ENCODE results near the gene NF2. TPM values are rescaled to one million over a fixed set of nuclear protein-coding genes. Genes with fewer than 3 reads are reported as not detected.

NF2 gene
- total RNA-seq, 2 experiments from 2014 or later, result 41.3 to 43.4 TPM

DNA sequence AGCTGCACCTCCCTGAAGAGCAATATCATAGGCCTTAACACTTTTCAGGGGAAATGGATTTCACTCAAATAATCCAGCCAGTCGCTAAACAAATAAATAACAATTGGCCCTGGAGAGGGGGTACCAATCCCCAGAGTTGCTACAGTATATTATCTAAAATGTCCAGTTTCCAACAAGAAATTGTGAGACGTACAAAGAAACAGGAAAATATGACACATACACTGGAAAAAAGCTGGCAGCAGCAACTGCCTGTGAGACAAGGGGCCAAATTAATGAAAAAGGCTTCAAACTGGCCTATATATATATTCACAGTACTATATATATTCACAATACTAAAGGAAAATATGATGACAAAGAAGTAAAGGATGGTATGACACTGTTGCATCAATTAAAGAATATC is 4.0 kb downstream of the NF2 start:
- ATAC-seq (ENCODE audit: low read depth) (no peak), DNase-seq (no peak)
- Mint-ChIP-seq H3K27me3 (no peaks in the 10 kb centered on the region), H3K4me1 (peaks cover 11% of the 10 kb centered on the region), H3K27ac (no peak overlapping the region), H3K36me3 (peaks cover 20% of the 10 kb centered on the region), H3K4me3 (no peak overlapping the region), H3K9me3 (no peaks in the 10 kb centered on the region)
- POLR2A ChIA-PET, result no interaction called here

DNA sequence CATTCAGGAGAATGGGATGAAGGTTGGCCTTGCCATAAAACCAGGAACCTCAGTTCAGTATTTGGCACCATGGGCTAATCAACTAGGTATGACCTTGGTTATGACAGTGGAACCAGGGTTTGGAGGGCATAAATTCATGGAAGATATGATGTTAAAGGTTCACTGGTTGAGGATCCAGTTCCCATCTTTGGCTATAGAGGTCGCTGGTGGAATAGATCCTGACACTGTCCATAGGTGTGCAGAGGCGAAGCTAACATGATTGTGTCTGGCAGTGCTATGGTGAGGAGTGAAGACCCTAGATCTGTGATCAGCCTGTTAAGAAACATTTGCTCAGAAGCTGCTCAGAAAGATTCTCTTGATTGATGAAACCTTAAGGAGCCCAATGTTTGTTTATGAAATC is 5.7 kb downstream of the NF2 start:
- no peak overlapping the region for H3K4me3 Mint-ChIP-seq
- POLR2A ChIA-PET, result no interaction called here
- peaks cover 7% of the 10 kb centered on the region for H3K4me1 Mint-ChIP-seq
- no peak overlapping the region for H3K27ac Mint-ChIP-seq
- DNase-seq (no peak), ATAC-seq (ENCODE audit: low read depth) (no peak)
- no peaks in the 10 kb centered on the region for H3K9me3 Mint-ChIP-seq
- no peaks in the 10 kb centered on the region for H3K27me3 Mint-ChIP-seq
- peaks cover 21% of the 10 kb centered on the region for H3K36me3 Mint-ChIP-seq

DNA sequence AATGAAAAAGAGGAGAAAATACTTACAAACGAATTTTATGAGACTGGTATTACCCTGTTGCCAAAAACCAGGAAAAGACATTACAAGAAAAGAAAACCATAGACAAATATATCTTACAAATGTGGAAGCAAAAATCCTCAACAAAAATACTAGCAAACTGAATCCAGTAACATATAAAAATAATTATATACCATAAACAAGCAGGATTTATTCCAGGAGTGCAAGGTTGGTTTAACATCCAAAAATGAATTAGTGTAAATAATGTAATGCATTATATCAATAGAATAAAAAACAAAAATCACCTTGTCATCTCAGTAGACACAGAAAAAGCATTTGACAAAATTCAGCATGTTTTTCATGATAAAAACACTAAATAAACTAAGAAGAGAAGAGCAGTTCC is 7.3 kb downstream of the NF2 start:
- Mint-ChIP-seq H3K9me3 (no peaks in the 10 kb centered on the region), H3K4me1 (peaks cover 8% of the 10 kb centered on the region), H3K36me3 (peaks cover 21% of the 10 kb centered on the region), H3K27ac (no peak overlapping the region), H3K4me3 (no peak overlapping the region), H3K27me3 (no peaks in the 10 kb centered on the region)
- DNase-seq, result no peak
- POLR2A ChIA-PET, result no interaction called here
- ATAC-seq (ENCODE audit: low read depth), result no peak

DNA sequence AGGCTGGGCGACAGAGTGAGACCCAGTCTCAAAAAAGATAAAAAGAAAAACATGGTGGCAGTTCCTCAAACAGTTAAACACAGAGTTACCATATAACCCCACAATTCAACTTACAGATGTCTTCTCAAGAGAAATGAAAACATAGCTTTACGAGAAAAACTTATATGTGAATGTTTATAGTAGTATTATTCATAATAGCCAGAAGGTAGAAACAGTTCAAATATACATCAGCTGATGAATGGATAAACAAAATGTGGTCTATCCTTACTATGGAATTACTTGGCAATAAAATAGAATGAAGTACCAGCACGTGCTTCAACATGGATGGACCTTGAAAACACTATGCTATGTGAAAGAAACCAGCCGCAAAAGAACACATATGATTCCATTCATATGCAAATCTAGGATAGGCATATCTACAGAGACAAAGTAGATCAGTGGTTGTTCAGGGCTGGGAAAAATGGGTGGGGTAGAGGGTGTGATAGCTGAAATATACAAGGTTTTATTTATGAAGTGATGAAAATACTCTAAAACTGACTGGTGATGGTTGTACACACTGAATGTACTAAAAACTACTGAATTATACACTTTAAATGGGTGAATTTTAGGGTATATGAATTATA is 12.4 kb downstream of the NF2 start:
- POLR2A ChIA-PET, result interaction anchor here (0.7 to 1.3 kb wide), 2 partner anchors 12 to 45 kb away, joined by 3 to 5 read pairs; no protein-coding TSS in a partner anchor
- Mint-ChIP-seq H3K4me3 (no peak overlapping the region), H3K27ac (no peak overlapping the region), H3K4me1 (peaks cover 16% of the 10 kb centered on the region), H3K27me3 (no peaks in the 10 kb centered on the region), H3K9me3 (no peaks in the 10 kb centered on the region), H3K36me3 (peaks cover 5% of the 10 kb centered on the region)
- DNase-seq, result no peak
- no peak for ATAC-seq (ENCODE audit: low read depth)

DNA sequence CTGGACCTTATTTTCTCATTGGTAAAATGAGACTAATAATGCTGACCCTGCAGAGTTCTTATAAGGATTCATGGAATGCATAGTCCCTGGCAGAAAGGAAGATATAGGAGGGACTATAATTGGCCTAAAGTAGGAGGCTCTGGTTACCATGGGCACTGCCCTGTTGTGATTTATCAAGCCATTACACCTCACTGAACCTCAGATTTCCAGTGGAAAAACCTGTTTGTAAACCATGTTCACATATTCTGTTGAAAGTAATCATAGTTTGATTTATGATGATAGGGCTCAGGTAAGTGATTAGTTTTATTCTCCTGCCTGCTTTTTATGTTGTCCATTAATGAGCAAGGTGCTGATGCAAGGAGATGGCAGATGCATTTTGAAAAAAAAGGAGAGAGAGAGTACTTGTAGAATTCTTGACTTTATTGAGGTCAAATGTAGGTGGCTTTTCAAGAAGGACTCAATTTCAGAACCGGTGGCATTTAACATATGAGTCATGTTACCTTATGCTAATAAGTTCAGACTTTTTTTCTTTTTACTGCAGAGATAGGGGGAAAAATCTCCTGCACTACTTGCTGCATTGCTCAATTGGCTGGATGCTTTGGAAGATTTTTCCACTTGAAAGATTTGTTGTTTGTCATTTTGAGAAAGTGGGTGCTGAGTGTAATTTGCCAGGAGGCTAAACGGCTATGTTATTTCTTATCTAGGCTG is 14.6 kb downstream of the NF2 start:
- DNase-seq (no peak), ATAC-seq (ENCODE audit: low read depth) (no peak)
- POLR2A ChIA-PET, result no interaction called here
- Mint-ChIP-seq H3K27me3 (no peaks in the 10 kb centered on the region), H3K4me3 (no peak overlapping the region), H3K36me3 (peaks cover 3% of the 10 kb centered on the region), H3K4me1 (peaks cover 21% of the 10 kb centered on the region), H3K27ac (no peak overlapping the region), H3K9me3 (no peaks in the 10 kb centered on the region)

DNA sequence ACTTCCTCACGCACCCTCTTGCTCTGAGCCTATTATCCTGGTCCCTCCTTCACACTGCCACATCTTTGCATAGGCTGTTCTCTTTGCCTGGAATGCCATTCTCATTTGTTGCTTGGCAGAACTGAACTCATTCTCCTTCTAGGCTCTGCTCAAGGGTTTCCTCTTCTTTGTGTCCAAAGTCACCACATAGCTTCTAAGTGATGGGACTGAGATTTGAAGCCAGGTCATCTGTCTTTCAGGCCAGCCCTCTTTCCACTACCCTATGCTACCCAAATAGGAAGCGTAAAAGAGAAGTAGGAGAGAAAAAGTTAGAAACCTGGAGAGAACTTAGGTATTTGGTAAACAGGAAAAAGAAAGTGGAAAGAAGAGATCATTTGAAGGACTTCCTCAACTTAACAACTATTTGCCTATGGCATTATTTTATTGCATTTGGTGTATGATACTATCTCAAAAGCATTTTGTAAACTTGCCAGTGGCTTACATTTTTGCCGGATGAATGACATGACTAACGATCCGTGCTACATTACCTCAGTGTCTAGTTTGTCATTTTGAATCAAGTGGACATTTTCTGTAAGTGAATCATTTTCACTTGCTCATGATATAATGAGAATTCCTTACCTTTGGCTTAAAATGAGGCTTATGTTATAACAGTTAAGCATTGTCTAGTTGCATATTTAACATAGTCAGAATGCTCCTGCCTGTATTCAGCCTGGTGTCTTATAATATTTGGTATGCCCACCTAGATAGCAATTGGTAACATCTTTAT is 18.5 kb downstream of the NF2 start:
- POLR2A ChIA-PET, result no interaction called here

DNA sequence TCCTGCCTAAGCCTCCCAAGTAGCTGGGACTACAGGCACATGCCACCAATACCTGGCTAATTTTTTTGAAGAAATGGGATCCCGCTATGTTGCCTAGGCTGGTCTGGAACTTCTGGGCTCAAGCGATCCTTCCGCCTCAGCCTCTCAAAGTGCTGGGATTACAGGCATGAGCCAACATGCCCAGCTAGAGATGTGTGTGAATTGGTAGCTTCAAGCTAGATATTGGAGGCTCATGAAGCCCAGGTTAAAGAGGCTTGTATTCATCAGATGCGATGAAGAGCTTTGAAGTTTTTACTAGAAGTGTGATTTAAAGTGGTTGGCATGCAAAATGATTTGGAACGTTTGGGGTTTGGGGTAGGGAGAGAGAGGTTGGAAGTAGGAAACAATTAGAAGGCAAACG is 19.6 kb downstream of the NF2 start:
- H3K36me3 Mint-ChIP-seq, result no peaks in the 10 kb centered on the region
- H3K27ac Mint-ChIP-seq, result peak overlapping the region; percentile 71
- DNase-seq (no peak), ATAC-seq (ENCODE audit: low read depth) (no peak)
- no peaks in the 10 kb centered on the region for H3K9me3 Mint-ChIP-seq
- H3K4me1 Mint-ChIP-seq, result peaks cover 37% of the 10 kb centered on the region
- POLR2A ChIA-PET, result interaction anchor here (0.7 kb wide), 1 partner anchor 19 kb away, joined by 3 read pairs; no protein-coding TSS in a partner anchor
- peak overlapping the region; percentile 64 for H3K4me3 Mint-ChIP-seq
- H3K27me3 Mint-ChIP-seq, result no peaks in the 10 kb centered on the region

More for the DNA sequence above, 18.5 kb downstream of the NF2 start:
- Mint-ChIP-seq H3K27me3 (no peaks in the 10 kb centered on the region), H3K4me3 (no peak overlapping the region), H3K4me1 (peaks cover 46% of the 10 kb centered on the region), H3K9me3 (no peaks in the 10 kb centered on the region), H3K36me3 (no peaks in the 10 kb centered on the region), H3K27ac (no peak overlapping the region)
- ATAC-seq (ENCODE audit: low read depth) (no peak), DNase-seq (no peak)

DNA sequence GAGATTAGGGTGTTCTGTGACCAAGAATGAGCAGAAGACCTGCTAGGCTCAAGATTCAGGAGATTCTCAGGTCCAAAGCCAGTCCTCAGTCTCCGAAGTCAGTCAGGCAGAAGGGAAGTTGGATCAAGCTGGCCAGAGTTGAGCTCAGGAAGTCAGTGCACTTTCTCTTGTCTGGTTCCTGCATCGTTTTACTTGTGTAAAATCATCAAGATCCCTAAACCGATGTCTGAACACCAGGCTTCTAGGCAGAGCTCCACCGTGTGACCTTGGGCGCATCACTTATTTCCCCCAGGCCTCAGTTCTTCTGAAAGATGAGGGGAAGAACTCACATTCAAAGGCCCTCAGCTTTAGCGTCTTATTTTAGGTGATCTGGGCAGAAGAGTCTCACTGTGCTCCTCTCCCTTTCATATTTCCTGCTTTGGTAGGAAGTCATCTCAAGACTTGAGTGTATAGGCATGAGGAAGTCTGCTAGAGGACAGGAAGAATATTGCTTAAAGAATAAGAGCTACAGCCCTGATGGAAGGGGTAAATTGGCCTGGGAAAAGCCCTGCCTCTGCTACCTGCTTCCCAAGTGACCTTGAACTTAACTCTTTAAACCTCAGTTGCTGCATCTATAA is 20.2 kb downstream of the NF2 start:
- POLR2A ChIA-PET, result interaction anchor here (0.7 kb wide), 1 partner anchor 19 kb away, joined by 3 read pairs; no protein-coding TSS in a partner anchor
- DNase-seq, result no peak
- no peaks in the 10 kb centered on the region for H3K27me3 Mint-ChIP-seq
- peaks cover 36% of the 10 kb centered on the region for H3K4me1 Mint-ChIP-seq
- no peaks in the 10 kb centered on the region for H3K36me3 Mint-ChIP-seq
- H3K9me3 Mint-ChIP-seq, result no peaks in the 10 kb centered on the region
- peak; percentile 49 for ATAC-seq (ENCODE audit: low read depth)
- H3K27ac Mint-ChIP-seq, result peak overlapping the region; percentile 71
- peak overlapping the region; percentile 64 for H3K4me3 Mint-ChIP-seq

DNA sequence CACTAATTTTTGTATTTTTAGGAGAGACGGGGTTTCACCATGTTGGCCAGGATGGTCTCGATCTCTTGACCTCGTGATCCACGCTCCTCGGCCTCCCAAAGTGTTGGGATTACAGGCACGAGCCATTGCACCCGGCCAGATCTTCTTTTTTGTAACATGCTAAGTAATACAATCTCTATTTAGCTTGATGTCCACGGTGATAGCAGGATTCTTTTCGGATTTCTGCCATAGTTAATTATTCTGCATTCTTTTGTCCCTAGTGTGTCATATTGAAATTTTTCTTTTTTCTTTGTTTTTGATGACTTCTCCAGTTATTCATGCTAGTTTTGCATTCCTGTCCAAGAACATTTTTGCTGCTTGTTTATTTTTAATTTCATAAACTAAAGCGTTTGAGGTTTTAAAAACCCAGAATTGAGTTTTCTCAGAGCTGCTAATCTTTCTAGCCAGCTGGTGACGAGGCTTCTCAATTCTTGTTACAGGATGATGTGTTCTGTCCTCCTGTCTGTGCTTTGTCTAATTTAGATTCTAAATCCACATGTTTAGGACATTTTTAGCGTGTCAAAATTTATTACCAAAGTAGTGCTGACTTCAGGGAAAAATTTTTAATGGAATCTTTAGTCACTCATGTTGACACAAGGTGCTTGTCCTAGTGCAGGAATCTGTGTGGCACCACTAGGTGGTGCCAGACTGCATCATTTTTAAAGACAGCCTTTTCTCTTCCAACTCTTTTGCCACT is 21.8 kb downstream of the NF2 start:
- Mint-ChIP-seq H3K4me1 (peaks cover 41% of the 10 kb centered on the region), H3K4me3 (no peak overlapping the region), H3K9me3 (no peaks in the 10 kb centered on the region), H3K27me3 (no peaks in the 10 kb centered on the region), H3K27ac (peak overlapping the region; percentile 19), H3K36me3 (no peaks in the 10 kb centered on the region)
- ATAC-seq (ENCODE audit: low read depth), result no peak
- POLR2A ChIA-PET, result no interaction called here
- no peak for DNase-seq

DNA sequence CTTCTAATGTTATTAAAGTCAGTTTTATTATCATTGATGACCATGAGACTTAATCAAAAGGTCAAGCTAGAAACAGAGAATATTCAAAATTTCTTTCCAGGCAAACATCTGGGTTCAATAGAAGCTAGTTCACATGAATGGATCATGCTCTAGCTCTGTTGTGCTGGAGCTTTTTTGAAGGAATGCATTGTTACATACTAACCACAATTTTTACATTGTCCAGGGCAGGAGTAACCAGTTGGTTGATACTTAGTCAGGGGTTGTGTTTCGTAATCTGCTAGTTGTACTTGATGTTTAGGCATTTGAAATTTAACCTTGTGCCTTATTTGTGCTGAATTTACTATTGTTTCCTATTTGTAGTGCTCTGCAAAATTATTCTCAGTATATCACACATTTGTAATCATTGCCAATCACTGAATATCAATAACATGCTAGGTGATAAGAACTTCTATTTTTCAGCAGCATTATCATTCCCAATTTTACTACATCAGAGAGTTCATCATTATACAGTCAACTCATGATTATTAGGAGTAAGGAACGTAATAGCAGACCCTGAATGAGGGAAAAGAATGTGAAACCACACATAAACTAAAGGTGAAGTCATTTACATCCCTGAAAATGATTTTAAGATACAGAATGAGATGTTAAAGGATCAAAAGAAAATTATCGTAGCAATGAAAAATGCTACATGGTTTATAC is 23.2 kb downstream of the NF2 start:
- Mint-ChIP-seq H3K4me3 (no peak overlapping the region), H3K27me3 (no peaks in the 10 kb centered on the region)

DNA sequence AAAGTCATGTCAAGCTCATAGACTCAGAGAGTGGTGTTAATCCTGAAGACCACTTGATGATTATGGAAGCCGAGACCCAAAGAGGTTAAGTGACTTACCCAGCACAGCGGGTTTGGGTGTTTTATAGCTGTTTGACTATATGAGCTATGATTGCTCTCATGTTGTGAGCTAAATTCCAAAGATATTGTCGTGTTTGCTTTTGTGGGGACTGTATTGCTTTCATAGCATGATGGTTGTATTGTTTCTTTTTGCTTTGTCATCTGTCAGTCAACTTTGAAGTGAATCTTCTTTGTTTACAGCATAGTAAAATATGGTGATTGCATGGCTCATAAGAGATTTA is 23.7 kb downstream of the NF2 start:
- Mint-ChIP-seq H3K9me3 (no peaks in the 10 kb centered on the region), H3K4me3 (no peak overlapping the region), H3K4me1 (peaks cover 38% of the 10 kb centered on the region), H3K27me3 (no peaks in the 10 kb centered on the region), H3K36me3 (peaks cover 3% of the 10 kb centered on the region), H3K27ac (no peak overlapping the region)
- ATAC-seq (ENCODE audit: low read depth) (no peak), DNase-seq (no peak)
- POLR2A ChIA-PET, result no interaction called here

More for the DNA sequence above, 23.2 kb downstream of the NF2 start:
- Mint-ChIP-seq H3K36me3 (peaks cover under 1% of the 10 kb centered on the region), H3K9me3 (no peaks in the 10 kb centered on the region), H3K27ac (no peak overlapping the region), H3K4me1 (peaks cover 40% of the 10 kb centered on the region)
- DNase-seq (no peak), ATAC-seq (ENCODE audit: low read depth) (no peak)
- POLR2A ChIA-PET, result no interaction called here

DNA sequence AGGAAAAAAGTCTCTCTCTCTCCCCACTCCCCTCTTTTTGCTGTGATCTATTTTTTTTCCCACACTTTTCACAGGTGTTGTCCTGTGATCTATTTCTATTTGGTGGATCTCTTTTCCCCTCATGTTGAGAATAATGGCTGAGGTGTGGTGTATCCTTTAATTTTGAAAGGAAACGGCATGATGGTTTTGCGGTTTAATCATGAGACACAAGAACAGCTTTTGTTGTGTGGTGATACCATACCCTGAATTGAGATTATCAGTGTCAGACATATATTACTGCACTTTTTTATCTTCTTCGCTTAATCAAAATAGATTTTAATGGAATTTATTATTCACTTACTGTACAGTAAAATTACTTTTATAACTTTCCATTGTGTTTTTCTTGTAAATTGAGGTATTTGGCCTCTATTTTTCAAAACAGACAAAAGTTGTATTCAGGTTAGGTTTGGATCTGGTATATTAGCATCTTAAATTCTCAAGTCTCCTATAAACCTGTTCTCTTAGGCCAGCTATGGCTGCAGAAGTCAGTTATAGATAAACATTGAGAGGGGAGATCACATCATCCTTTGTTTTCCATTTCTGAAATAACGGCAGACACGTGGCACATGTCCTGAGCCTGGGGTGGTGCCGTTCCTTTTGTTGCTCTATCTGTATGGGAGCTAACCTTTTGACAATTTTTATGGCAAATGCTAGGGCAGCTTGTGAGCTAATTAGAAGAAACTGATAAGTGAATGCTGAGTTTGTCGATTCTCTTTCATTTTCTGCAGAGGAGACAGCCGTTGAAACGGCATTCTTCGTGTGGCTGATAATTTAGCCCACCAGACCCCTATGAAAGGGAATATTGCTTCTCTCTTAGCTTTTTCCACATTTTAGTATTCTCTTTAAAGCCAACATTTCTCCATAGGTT is 25.8 kb downstream of the NF2 start:
- H3K4me3 Mint-ChIP-seq, result no peak overlapping the region
- POLR2A ChIA-PET, result interaction anchor here (0.8 kb wide), 1 partner anchor 463 kb away, joined by 4 read pairs; no protein-coding TSS in a partner anchor
- H3K9me3 Mint-ChIP-seq, result no peaks in the 10 kb centered on the region
- H3K27ac Mint-ChIP-seq, result no peak overlapping the region
- ATAC-seq (ENCODE audit: low read depth) (no peak), DNase-seq (no peak)
- H3K27me3 Mint-ChIP-seq, result no peaks in the 10 kb centered on the region
- H3K36me3 Mint-ChIP-seq, result peaks cover 6% of the 10 kb centered on the region
- H3K4me1 Mint-ChIP-seq, result peaks cover 37% of the 10 kb centered on the region
